H1 (cell line): ENCODE data around the gene CAV1. TPM values are rescaled to one million over a fixed set of nuclear protein-coding genes. Genes with fewer than 3 reads are reported as not detected.

Source experiments
- CTCF ChIA-PET: fragments of 300-600 bp; sonication (Branson Sonifier 250); formaldehyde crosslinking; loops from one replicate; lab custom pipeline; 2021; ENCODE audit not compliant: partially characterized antibody; lab: Charles Lee
- POLR2A ChIA-PET: fragments of 300-600 bp; sonication (Branson Sonifier 250); formaldehyde crosslinking; loops from one replicate; lab custom pipeline; 2021; ENCODE audit warnings: inconsistent platforms; ENCODE audit not compliant: partially characterized antibody; lab: Charles Lee
- DNase-seq, 2 experiments: peaks; one replicate each; pipeline versions ENCODE4 v3.0.0 to v3.0.0-alpha.2; 2010 to 2022; ENCODE audit warnings: low spot score in 2 of 2, low read depth in 1 of 2, mixed read lengths in 1 of 2
- FAIRE-seq: peaks from 2 replicates; lab custom pipeline; 2011; peaks lifted over from hg19 to GRCh38; lab: Jason Lieb, UNC
- H2AFZ ChIP-seq: 2 replicates; pipeline ENCODE4 v1.8.1; 2012; ENCODE audit warnings: low read length, inconsistent platforms
- H2AK5ac ChIP-seq: 2 replicates; pipeline ENCODE4 v1.6.1; 2013; ENCODE audit warnings: low read depth, low read length
- H2BK120ac ChIP-seq: replicated peaks from 2 replicates; pipeline ENCODE3; 2013; ENCODE audit warnings: low read depth, low read length, inconsistent platforms
- H2BK12ac ChIP-seq: 2 replicates; pipeline ENCODE4 v1.6.1; 2013; ENCODE audit warnings: low read depth, low read length
- H2BK15ac ChIP-seq: 2 replicates; pipeline ENCODE4 v1.6.1; 2013; ENCODE audit warnings: low read length
- H2BK20ac ChIP-seq: 2 replicates; pipeline ENCODE4 v1.6.1; 2013; ENCODE audit warnings: low read length
- H2BK5ac ChIP-seq: 2 replicates; pipeline ENCODE4 v1.6.1; 2013; ENCODE audit warnings: low read depth, low read length
- H3K14ac ChIP-seq: 2 replicates; pipeline ENCODE4 v1.6.1; 2013; ENCODE audit warnings: inconsistent platforms; ENCODE audit not compliant: insufficient read length
- H3K18ac ChIP-seq: 2 replicates; pipeline ENCODE4 v1.6.1; 2013; ENCODE audit warnings: low read length; ENCODE audit errors: extremely low read depth
- H3K23ac ChIP-seq: 2 replicates; pipeline ENCODE4 v1.6.1; 2013; ENCODE audit warnings: inconsistent platforms; ENCODE audit not compliant: insufficient read length
- H3K23me2 ChIP-seq: 2 replicates; pipeline ENCODE4 v1.6.1; 2013; ENCODE audit warnings: low read depth, low read length
- H3K27ac ChIP-seq: 2 replicates; pipeline ENCODE4 v1.6.1; 2011; ENCODE audit warnings: low read depth, low read length, inconsistent platforms
- H3K27me3 ChIP-seq, 4 experiments: replicated peaks in 1 of 4; 1 replicate in 1 of 4; 2 replicates in 3 of 4; pipeline versions ENCODE4 v1.6.1 to v1.8.1; 2011 to 2013; ENCODE audit warnings: low read length in 3 of 4, mild to moderate bottlenecking in 3 of 4, inconsistent platforms in 2 of 4, mixed read lengths in 2 of 4, moderate library complexity in 1 of 4; ENCODE audit not compliant: control insufficient read depth in 3 of 4, insufficient read depth in 3 of 4; ENCODE audit errors: extremely low read depth in 1 of 4
- H3K36me3 ChIP-seq, 4 experiments: 2 replicates each; pipeline versions ENCODE4 v1.6.1 to v1.8.1; 2011 to 2013; ENCODE audit warnings: mild to moderate bottlenecking in 4 of 4, low read length in 3 of 4, moderate library complexity in 2 of 4, control low read depth in 1 of 4, inconsistent platforms in 1 of 4; ENCODE audit not compliant: insufficient read depth in 4 of 4, control insufficient read depth in 2 of 4
- H3K4ac ChIP-seq: replicated peaks from 2 replicates; pipeline ENCODE3; 2013; ENCODE audit warnings: low read length, low read depth, mixed read lengths, inconsistent platforms; ENCODE audit not compliant: insufficient read length
- H3K4me1 ChIP-seq, 4 experiments: replicated peaks in 1 of 4; 1 replicate in 1 of 4; 2 replicates in 3 of 4; pipeline versions ENCODE4 v1.6.1 to v1.8.1; 2011 to 2013; ENCODE audit warnings: low read length in 3 of 4, inconsistent platforms in 2 of 4, mixed read lengths in 1 of 4; ENCODE audit not compliant: insufficient read depth in 4 of 4, control insufficient read depth in 3 of 4
- H3K4me2 ChIP-seq, 2 experiments: 2 replicates each; pipeline versions ENCODE4 v1.6.1 to v1.8.1; 2011 to 2013; ENCODE audit warnings: low read depth in 2 of 2, low read length in 2 of 2, control low read depth in 1 of 2, inconsistent platforms in 1 of 2, mild to moderate bottlenecking in 1 of 2; ENCODE audit not compliant: insufficient read depth in 1 of 2
- H3K4me3 ChIP-seq, 4 experiments: fragments of 200-600, 300-600 bp in 1 of 4; sonication (generic), shearing (Covaris generic), sonication (Bioruptor Twin) in 1 of 4; 2 replicates each; pipeline versions ENCODE4 v1.5.1 to v1.8.1; 2011 to 2016; ENCODE audit warnings: low read length in 4 of 4, low read depth in 3 of 4, control low read depth in 2 of 4, inconsistent platforms in 2 of 4, mild to moderate bottlenecking in 2 of 4, mixed read lengths in 1 of 4, moderate library complexity in 1 of 4; ENCODE audit not compliant: insufficient read depth in 2 of 4; ENCODE audit errors: extremely low read depth in 1 of 4
- H3K56ac ChIP-seq: replicated peaks from 2 replicates; pipeline ENCODE3; 2013; ENCODE audit warnings: low read depth, mild to moderate bottlenecking, mixed read lengths, low read length, inconsistent platforms; ENCODE audit not compliant: insufficient read length
- H3K79me1 ChIP-seq: 2 replicates; pipeline ENCODE4 v1.6.1; 2013; ENCODE audit warnings: low read depth, low read length, control low read depth
- H3K79me2 ChIP-seq, 2 experiments: 2 replicates each; pipeline versions ENCODE4 v1.6.1 to v1.8.1; 2012 to 2013; ENCODE audit warnings: low read length in 2 of 2, mild to moderate bottlenecking in 2 of 2, inconsistent platforms in 1 of 2; ENCODE audit not compliant: insufficient read depth in 2 of 2, control insufficient read depth in 1 of 2
- H3K9ac ChIP-seq, 4 experiments: replicated peaks in 1 of 4; 1 replicate in 1 of 4; 2 replicates in 3 of 4; pipeline versions ENCODE4 v1.6.1 to v1.8.1; 2011 to 2013; ENCODE audit warnings: low read depth in 3 of 4, low read length in 3 of 4, control low read depth in 2 of 4, mild to moderate bottlenecking in 2 of 4, moderate library complexity in 2 of 4, inconsistent platforms in 1 of 4; ENCODE audit errors: extremely low read depth in 1 of 4
- H3K9me3 ChIP-seq, 2 experiments: 2 replicates each; pipeline versions ENCODE4 v1.6.1 to v1.8.1; 2012 to 2013; ENCODE audit warnings: mild to moderate bottlenecking in 2 of 2, moderate library complexity in 2 of 2, control low read depth in 1 of 2, inconsistent platforms in 1 of 2, low read depth in 1 of 2, low read length in 1 of 2, mixed read lengths in 1 of 2; ENCODE audit not compliant: insufficient read depth in 2 of 2
- H4K20me1 ChIP-seq, 2 experiments: replicated peaks in 1 of 2; 2 replicates each; pipeline versions ENCODE3 to v1.8.1; 2011 to 2013; ENCODE audit warnings: inconsistent platforms in 2 of 2, low read length in 2 of 2, mild to moderate bottlenecking in 1 of 2; ENCODE audit not compliant: insufficient read depth in 2 of 2, control insufficient read depth in 1 of 2
- H4K5ac ChIP-seq: 2 replicates; pipeline ENCODE4 v1.6.1; 2013; ENCODE audit warnings: low read length, low read depth, mixed read lengths, inconsistent platforms; ENCODE audit not compliant: insufficient read length
- H4K8ac ChIP-seq: 2 replicates; pipeline ENCODE4 v1.8.0; 2013; ENCODE audit warnings: mild to moderate bottlenecking, moderate library complexity, low read length, inconsistent platforms; ENCODE audit not compliant: insufficient read depth; ENCODE audit errors: extremely low read depth
- H4K91ac ChIP-seq: replicated peaks from 2 replicates; pipeline ENCODE3; 2013; ENCODE audit warnings: low read length, mixed read lengths, inconsistent platforms; ENCODE audit not compliant: insufficient read length
- ASH2L ChIP-seq: fragments of 200-600, 300-600 bp; sonication (generic); IDR thresholded peaks from one replicate; pipeline ENCODE4 v1.7.1; 2017; ENCODE audit warnings: low read length
- GTF2F1 ChIP-seq: IDR thresholded peaks from 2 replicates; pipeline ENCODE4 v1.6.1; 2012; ENCODE audit warnings: low read depth, low read length, improper control_type of control experiment, borderline replicate concordance
- MAFK ChIP-seq: IDR thresholded peaks from 2 replicates; pipeline ENCODE4 v1.6.1; 2012; ENCODE audit warnings: low read depth, mild to moderate bottlenecking, improper control_type of control experiment, low read length
- NANOG ChIP-seq: IDR thresholded peaks from 2 replicates; pipeline ENCODE4 v1.6.1; 2011; ENCODE audit warnings: low read length, low read depth, mild to moderate bottlenecking, inconsistent platforms; ENCODE audit not compliant: insufficient read depth, poor library complexity, severe bottlenecking
- RAD21 ChIP-seq, 2 experiments: IDR thresholded peaks in 1 of 2; conservative IDR thresholded peaks in 1 of 2; 2 replicates each; pipeline ENCODE4 v1.6.1; 2011; ENCODE audit warnings: low read depth in 2 of 2, low read length in 2 of 2, improper control_type of control experiment in 1 of 2, inconsistent platforms in 1 of 2, mild to moderate bottlenecking in 1 of 2, moderate library complexity in 1 of 2
- SUZ12 ChIP-seq: fragments of 200-600 bp; sonication (generic); IDR thresholded peaks from 2 replicates; pipeline ENCODE4 v1.6.1; 2012; ENCODE audit warnings: mild to moderate bottlenecking, inconsistent platforms, low read length, moderate library complexity, mixed read lengths
- WGBS, 2 experiments: shearing (Covaris generic) in 1 of 2; methylation state at CpG; one replicate each; pipeline versions ENCODE4 v1.1.6 to v1.1.7; 2013 to 2015; ENCODE audit warnings: low lambda C conversion rate in 2 of 2, mixed read lengths in 2 of 2, inconsistent platforms in 1 of 2, low coverage in 1 of 2, missing lambda C conversion rate in 1 of 2; ENCODE audit not compliant: insufficient replicate concordance in 2 of 2, insufficient coverage in 1 of 2, insufficient read length in 1 of 2; ENCODE audit errors: extremely low coverage in 1 of 2, missing lambda C conversion rate in 1 of 2; 5-methylcytosine and 5-hydroxymethylcytosine counted together
- polyA plus RNA-seq, 7 experiments: library from polyadenylated mRNA; depleted of rRNA in 3 of 7; stranded (reverse) in 5 of 7; unstranded in 2 of 7; fragments of >200 nt in 5 of 7; fragments of 200-250 nt in 2 of 7; gene quantifications; 1 replicate in 5 of 7; 2 replicates in 1 of 7; 4 replicates in 1 of 7; pipeline versions ENCODE4 v1.2.1 to v1.2.3, GENCODE V29; 2011 to 2013; ENCODE audit warnings: missing spikeins in 2 of 7, mixed read lengths in 2 of 7
- total RNA-seq: library from RNA; stranded (reverse); fragmentation: NEBNext Ultra II Directional; extraction: Animal tissue kit (Norgen Biotek cat#: 25700); gene quantifications from 2 replicates; pipeline ENCODE4 v1.2.1, GENCODE V29; 2021

CAV1 gene
- total and polyA plus RNA-seq, 2 of the 8 experiments (the other 6 are each of a cell fraction or from before 2014, with no cell fraction given), result 16.3 to 21.8 TPM

DNA sequence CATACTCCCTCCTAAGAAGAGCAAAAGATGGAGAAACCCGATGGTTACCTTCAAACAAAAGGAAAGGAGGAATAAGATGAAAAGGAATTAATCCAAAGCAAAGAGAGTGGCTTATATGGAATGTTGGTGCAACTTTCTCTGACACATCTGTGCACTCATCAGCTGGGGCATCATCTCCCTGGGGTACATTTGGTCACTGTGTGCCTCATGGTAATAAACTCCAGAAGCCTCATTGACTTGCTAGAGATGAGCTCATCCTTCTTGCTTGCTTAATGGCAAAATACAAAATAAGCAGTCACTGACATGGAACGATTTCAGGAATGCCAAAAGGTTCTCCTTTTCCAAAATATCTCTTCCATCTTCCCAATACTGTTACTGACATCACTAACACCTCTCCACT is 22.5 kb downstream of the CAV1 start:
- H3K56ac ChIP-seq, result no peak overlapping the region
- H3K36me3 ChIP-seq, result no peaks in the 10 kb centered on the region
- FAIRE-seq, result no peak
- no peak overlapping the region for H2BK120ac ChIP-seq
- no peak overlapping the region for H2AFZ ChIP-seq
- H3K27ac ChIP-seq, result no peak overlapping the region
- no peak overlapping the region for H4K8ac ChIP-seq
- CTCF ChIA-PET, result interaction anchor here (0.7 to 2.5 kb wide), 5 partner anchors 11 to 311 kb away, joined by 3 to 8 read pairs (median 4); no protein-coding TSS in a partner anchor
- no peaks in the 10 kb centered on the region for H3K23me2 ChIP-seq
- H2BK12ac ChIP-seq, result no peak overlapping the region
- H3K27me3 ChIP-seq, result no peaks in the 10 kb centered on the region
- no peaks in the 10 kb centered on the region for H4K20me1 ChIP-seq
- H3K4me1 ChIP-seq, result no peaks in the 10 kb centered on the region
- no peak overlapping the region for H4K5ac ChIP-seq
- 77% methylated on average over 2 of the region's 2 CpGs; no CpG with 5 or more reads in 1 of the 2 experiments for WGBS, 2 experiments
- H3K4me3 ChIP-seq, result no peak overlapping the region
- POLR2A ChIA-PET, result no interaction called here
- no peaks in the 10 kb centered on the region for H3K79me2 ChIP-seq
- no peak overlapping the region for H3K23ac ChIP-seq
- no peak overlapping the region for H4K91ac ChIP-seq
- H3K4me2 ChIP-seq, result no peak overlapping the region
- H3K79me1 ChIP-seq, result no peaks in the 10 kb centered on the region
- no peak overlapping the region for H2AK5ac ChIP-seq
- H3K9me3 ChIP-seq, result no peaks in the 10 kb centered on the region
- H3K4ac ChIP-seq, result no peak overlapping the region
- H2BK5ac ChIP-seq, result no peak overlapping the region
- no peak overlapping the region for H3K18ac ChIP-seq
- TF ChIP-seq SUZ12 (no peak), MAFK (no peak), GTF2F1 (no peak), RAD21 (IDR thresholded peaks at IDR 0.05 in 1 of 2, conservative IDR thresholded peaks at IDR 0.05 in 1 of 2; ENCODE audit: low read depth in 2 of 2, low read length in 2 of 2) (no peak), NANOG (no peak), ASH2L (no peak)
- no peak for DNase-seq
- no peak overlapping the region for H2BK20ac ChIP-seq
- H3K9ac ChIP-seq, result no peak overlapping the region
- H3K14ac ChIP-seq, result no peak overlapping the region
- no peak overlapping the region for H2BK15ac ChIP-seq
